Stimulated activated CD4-positive, alpha-beta T cell treated with anti-CD3 and anti-CD28 coated beads, Interleukin-1b, Interleukin-23, amount 100 ng/mL, for 4 hours (primary cell): ENCODE measurements around the gene TNFRSF14.

ENCODE experiments used
- DNase-seq, 2 donors: peaks; one replicate each; pipeline ENCODE4 v3.0.0-alpha.2; 2020; ENCODE audit warnings: low read depth in 2 of 2

The TNFRSF14 gene

DNA sequence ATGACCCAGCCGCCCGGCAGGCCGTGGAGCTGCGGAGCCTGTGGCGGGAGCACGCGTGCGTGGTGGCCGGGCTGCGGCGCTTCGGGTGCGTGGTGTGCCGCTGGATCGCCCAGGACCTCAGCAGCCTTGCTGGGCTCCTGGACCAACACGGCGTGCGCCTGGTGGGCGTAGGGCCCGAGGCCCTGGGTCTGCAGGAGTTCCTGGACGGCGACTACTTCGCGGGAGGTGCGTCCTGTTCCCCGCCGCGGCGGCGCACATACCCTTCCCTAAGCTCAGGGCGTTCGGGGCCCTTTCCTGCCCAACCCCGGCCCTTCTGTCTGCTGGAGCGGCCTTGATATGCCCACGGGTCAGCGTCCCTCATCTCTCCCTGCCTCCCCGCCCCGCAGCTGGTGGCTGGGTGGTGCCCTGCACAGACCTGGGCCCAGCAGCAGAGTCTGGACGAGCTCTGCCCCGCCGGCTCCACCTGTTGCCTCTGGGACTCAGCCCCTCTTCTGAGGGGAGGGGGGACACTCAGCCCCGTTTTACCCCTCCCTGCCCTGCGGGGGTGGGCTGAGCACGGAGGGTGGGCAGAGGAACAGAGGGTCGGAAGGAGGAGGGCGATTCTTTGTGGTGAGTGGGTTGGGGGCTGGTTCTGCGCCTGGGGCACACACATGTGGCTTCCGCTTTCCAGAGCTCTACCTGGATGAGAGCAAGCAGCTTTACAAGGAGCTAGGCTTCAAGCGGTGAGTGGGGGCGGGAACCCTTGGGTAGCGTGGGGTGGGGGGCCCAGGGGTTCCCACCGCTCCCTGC is 31.1 kb downstream of the TNFRSF14 start:
- DNase-seq, result no peak

DNA sequence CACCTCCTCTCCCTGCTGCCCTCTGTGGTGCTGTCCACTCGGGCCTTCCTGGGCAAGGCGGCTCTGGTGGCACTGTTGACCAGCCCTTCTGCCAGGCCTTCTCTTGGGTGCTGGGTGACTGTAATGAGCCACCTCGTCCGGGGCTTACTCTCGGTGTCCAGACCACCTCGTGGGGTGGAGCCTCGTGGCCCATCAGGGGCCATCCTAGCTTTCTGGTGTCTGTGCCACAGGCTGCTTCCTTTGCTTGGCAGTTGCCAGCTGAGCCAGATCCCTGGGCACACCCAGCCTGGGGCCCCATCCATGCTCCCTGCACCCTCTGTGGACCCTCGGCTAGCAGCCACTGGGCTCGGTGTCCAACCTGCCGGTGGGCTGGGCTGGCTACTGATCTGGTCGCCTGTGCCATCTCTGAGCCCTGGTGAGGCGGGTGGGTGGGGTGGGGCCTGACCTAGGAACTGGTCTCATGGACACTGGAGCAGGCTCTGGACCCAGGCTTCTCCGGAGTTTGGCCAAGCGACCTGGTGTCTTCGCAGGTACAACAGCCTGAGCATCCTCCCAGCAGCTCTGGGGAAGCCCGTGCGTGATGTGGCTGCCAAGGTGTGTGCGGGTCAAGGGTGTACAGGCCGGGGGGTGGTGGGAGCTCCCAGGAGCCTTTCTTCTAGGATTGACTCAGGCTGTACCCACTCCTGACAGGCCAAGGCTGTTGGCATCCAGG is 31.8 kb downstream of the TNFRSF14 start:
- no peak for DNase-seq

DNA sequence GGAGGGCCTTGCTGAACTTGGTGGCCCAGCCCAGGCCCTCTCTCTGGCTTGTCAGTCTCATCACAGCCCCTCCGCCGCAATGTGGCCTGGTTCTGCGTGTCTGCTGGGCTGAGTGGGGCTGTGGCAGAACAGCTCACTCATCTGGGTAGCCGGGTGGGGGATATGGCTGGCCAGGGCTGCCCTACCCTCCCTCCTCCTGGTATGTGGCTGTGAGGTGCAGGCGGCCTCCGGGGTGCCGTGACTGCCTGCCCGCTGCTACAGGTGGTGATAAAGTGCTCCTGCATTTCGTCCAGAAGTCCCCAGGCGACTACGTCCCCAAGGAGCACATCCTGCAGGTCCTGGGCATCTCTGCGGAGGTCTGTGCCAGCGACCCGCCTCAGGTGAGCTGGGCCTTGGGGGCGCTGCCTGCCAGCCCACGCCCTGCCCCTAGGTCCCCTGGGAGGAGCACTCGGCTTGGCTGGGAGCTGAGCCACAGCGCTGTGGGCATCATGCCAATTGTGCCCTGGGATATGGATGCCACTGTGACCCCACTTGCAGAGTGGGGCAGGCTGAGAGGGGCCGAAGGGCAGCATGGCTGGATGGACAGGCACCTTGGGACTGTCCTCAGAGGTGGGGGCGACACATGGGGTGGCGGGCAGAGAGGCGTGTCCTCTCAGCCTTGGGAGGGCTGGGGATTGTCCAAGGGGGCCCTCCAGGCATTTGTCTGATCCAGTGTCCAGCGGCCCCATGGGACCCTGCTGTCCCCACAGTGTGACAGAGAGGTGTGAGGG is 32.7 kb downstream of the TNFRSF14 start:
- no peak for DNase-seq

DNA sequence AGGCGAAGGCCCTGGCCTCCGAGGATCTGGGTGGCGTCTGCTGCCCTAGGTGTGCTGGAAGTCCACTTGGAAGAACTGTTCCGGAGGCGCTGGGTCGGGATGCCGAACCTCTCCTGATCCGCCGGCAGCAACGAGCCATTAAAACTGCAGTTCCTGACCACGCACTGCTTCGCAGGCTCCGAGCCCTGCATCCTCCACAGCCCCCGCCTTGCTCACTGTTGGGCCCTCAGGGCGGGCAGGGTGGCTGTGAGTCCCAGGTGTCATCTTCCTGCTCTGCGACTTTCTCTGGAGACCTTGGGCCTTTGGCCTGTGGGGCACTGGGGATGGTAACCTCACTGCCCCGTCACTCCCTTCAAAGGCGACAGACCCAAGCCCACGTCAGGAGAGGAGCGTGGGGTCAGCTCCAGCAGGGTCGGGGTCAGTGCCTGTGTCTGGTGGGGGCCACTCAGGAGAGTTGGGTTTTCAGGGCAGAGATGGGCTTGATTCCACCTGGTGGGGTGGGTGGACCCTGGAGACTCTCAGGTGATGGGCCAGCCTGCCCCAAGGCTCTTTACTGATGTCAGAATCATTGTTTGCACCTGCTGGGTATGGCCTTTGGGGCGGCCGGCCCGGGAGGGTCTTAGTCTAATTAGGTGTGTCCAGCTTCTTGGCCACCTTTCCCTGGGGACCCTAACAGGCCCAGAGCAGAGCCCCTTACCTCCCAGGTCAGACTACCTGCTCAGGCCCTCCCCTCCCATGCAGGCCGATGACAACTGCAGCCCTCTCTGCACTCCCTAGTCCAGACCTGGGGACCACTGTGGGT is 33.5 kb downstream of the TNFRSF14 start:
- no peak for DNase-seq

DNA sequence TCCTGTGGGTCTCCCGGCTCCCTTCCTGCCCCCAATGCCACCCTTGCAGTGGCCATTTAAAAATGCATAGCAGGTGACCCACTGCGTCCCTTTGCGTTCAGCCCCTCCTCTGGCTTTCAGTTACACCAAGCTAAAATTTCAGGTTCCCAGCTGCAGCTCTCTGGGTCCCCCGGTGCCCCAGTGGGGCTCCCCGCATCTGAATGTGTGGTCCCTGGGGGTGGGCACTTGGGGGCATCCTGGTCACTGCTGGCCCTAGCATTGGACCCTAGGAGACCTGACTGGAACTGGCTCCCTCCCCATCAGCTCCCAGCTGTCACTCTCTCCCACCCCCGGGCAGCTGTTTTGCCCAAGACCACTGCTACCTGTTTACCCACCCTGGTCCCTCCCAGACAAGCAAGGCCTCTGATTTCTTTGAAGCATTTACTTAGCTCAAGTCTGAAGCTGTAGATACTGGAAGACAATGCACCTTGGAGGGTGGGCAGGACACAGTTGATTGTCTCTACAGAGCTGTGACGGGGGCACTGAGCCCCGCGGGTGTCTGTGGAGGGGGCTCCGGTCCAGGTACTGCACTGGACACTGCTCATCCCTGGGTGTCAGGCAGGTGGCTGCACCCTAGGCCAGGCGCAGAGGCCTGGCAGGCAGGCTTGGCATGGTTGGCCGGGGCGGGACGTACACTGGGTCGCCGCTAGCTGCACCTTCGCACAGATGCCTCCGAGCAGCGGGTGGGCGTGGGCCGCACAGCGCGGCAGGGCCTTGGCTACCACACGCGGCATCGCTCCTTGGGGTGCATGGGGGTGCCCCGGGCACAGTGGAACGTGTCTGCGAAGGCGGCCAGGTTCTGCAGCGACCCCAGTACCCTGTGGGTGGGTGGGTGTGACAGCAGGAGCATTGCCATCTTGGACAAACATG is 34.3 kb downstream of the TNFRSF14 start:
- DNase-seq, result no peak

DNA sequence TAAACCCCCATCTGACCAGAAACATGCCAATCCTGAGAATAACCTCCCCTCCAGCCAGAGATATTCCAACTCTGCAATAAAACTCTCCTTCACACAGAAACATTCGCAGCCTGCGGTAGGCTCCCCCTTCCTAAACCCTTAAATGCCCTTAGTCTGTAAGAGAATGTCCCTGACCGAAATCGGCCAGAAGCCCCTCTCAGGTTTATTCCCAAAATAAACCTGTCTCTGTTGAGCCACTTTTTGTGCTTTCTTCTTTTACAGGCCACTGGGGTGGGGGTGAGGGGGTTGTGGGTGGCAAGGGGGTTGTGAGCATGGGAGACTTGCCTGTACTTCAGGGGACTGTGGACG is 35.0 kb downstream of the TNFRSF14 start:
- no peak for DNase-seq

DNA sequence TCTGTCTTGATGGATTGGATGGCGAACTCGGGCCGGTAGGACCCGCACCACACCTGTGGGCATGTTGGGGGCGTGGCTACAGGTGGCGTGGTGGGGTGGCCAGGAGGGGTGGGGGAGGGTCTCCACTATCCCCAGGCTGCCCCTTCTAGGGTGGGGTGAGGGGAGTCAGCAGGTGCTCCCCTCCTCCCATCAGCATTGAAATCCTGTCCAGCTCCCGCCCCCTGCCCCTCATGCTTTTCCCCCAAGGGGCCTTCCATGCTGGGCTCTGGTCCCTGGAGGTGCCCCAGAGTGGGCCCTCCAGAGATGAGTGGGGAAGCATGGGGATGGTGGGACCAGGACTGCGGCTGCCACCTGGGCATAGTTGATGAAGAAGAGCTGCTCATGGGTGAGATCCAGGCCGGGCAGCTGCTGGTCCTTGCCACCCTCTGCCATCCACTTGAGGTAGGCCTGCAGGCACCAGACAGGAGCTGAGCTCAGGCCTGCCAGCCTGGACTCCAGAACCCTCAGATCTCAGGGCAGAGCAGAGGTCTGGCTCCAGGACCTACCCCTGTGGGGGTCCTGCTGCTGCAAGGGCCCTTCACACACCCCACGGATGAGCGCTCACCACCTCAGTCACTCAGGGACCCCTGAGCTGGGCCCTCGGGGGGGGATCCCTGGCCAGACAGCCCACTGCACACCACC is 35.5 kb downstream of the TNFRSF14 start:
- no peak for DNase-seq

DNA sequence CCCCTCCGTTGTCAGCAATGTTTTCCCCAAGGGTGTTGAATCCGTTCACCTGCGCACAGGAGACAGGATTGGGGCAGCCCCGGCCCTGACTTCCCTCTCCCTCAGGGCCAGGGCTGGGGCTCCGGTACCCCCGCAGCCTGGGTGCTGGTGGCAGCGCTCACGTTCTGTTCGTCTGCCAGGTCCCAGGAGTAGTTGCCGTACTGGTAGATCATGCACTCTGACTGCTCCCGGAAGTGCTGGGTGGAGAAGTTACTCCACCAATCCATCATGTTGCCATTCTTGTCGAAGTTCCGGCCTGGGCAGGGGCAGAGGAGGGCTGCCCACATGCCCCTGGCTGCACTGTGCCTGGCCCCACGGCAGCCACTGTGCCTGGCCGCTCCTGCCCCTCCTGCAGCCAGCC is 36.5 kb downstream of the TNFRSF14 start:
- no peak for DNase-seq

DNA sequence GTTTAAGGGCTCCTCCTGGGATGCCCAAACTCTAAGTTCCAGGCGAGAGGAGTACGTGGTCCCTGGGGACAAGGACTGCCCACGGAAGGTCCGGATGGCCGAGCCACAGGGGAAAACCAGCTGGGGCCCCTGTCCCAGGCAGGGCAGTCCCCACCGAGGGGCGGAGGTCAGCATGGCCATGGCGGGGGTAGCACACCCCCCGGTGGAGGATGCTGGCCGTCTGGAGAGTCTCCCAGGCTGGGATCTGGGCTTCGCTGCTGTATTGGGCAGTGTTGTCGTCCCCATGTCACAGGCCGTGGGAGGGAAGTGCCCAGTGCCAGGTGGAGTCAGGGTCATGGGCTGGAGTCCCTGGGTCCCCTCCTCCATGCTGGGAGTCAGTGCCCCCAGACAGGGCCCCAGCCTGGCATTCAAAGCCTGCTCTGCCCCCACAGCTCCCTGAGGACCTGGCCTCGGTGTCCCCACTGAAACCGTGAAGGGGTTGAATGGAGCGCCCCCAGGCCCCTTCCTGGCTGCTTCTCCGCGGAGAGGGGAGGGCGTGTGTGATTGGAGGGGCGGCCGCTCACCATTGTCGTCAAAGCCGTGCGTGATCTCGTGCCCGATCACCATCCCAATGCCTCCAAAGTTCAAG is 37.2 kb downstream of the TNFRSF14 start:
- DNase-seq, result no peak

DNA sequence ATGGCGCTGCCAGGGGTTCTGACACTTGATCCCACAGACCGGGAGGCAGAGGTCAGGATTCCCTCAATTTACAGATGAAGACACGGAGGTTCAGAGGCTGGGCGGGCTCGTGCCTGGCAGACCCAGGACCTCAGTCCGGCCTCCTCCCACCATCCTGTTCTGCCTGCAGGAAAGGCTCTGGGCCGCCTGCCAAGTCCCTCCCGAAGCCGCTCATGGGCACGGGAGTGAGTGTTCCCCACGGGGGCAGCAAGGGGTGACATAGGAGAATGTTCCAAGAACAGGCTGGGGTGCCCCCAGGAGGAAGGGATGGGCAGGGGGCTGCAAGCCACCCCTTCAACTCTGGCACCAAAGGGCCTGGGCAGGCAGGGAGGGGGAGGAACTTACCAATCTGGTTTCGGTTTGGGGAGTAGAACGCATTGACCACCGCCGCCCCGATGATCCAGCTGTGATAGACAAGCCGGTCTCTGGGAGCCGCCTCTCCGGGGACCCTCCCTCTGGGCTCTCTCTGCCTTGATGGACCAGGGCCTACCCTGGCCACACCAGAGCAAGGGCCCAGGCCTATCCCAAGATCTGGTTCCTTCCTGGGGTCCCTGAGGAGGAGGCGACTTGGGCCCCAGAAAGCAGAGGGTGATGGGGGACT is 38.0 kb downstream of the TNFRSF14 start:
- DNase-seq, result no peak

DNA sequence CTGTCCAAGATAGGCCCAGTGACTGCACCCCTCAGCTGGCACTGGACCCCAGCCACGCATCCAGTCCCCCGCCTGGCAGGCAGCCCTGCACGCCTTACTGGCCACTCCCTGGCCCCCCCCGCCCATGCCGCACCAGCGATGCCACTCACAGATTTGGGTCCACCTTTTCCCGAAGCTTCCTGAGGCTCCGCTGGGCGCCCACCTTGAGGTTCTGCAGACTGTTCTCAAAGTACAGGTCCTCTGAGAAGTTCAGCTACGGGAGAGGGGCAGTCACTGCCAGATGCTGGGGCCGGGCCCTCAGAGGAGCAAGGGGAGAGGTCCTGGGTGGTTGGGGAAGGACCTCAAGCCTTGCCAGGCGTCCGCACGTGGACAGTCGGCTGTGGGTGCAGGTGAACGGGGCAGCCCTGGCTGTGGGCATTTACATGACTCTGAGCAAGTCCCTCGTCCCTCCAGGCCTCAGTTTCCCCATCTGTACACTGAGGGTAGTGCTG is 38.5 kb downstream of the TNFRSF14 start:
- no peak for DNase-seq

DNA sequence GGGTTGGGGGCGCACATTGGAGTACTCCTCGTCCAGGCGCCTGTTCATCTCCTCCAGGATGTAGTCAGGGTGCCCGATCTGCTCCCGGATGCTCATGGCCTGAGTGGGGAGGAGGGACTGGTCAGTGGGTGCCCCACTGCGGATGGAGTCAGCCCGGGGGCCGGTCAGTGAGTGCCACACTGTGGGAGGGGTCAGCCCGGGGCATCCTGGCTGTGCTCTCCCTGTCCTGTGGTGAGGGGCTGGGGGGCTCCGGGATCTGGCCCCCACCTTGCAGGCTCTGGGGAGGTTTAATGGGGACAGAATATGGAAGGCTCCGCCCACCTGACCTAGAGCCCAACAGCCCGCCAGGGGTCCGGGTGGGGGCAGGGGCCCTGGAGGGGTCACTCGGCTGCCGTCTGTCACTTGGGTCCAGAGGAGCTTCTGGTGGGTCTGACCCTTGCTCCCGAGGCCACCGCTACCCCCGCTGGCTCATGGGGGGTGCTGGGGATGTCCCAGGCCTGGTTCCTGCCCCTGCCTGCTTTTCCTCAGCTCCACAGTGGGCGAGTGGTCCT is 39.2 kb downstream of the TNFRSF14 start:
- no peak for DNase-seq

DNA sequence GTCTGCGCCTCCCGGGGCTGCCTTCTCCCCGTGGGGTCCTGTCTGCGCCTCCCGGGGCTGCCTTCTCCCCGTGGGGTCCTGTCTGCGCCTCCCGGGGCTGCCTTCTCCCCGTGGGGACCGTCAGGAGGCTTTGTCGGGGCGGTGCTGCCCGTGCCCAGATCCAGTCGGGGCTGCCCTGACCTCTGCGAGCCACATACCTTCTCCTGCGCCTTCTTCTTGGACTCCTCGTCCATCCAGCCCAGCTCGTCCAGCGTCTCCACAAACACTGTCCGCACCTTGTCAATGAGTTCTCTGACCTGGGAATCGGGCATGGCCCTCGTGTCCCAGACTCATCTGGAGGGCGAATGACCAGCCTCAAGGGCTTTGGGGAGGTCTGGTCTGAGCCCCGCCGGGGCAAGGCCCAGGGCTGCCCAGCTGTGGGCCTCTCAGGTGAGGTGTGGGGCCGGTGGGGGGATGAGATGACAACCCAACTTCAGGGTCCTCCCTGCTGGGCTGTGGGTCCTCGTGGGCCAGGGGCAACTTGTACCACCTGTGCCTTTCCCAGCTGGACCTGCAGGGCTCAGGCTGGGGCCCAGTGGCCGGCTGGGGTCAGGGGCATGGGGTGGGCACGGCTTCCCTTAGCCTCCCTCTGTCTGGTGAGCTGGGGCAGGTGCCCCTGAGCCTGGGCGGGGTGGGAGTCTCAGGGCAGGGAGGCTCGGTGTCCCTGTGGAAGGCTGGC is 39.8 kb downstream of the TNFRSF14 start:
- DNase-seq, result no peak

DNA sequence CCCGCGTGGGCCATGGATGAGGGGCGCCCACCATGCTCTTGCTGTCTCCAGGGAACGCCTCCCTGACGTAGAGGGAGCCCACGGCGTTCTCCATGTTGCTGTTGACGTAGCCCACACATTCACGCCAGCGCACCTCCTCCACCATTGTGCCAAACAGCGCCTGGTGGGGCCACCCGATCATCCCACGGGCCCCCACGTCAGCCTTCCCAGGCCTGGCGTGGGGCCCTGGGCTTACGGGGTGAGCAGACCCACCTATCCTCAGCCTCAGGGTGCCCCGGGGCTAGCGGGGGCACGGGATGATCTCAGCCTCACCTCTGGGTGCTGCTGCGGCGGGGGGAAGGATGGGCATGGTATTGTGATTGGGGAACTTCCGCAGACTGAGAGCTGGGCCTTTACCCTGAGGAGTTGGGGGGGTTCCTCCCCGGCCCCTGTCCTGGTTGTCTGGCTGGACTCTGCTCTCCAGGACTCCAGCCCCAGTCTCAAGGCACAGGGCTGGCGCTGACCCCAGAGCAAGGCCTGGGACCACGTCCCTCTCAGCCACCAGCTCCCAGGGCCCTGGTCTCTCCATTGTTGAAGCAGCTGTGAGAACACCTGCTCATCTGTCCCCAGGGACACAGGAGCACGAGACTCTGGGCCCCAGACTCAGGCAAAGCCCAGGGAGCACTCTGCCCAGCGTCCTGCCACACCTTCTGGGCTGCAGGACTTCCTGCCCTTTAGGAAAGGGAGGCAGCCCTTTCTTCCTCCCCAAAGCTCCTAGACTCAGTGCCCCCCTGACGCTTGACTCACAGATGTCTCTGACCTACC is 40.6 kb downstream of the TNFRSF14 start:
- DNase-seq, result no peak

DNA sequence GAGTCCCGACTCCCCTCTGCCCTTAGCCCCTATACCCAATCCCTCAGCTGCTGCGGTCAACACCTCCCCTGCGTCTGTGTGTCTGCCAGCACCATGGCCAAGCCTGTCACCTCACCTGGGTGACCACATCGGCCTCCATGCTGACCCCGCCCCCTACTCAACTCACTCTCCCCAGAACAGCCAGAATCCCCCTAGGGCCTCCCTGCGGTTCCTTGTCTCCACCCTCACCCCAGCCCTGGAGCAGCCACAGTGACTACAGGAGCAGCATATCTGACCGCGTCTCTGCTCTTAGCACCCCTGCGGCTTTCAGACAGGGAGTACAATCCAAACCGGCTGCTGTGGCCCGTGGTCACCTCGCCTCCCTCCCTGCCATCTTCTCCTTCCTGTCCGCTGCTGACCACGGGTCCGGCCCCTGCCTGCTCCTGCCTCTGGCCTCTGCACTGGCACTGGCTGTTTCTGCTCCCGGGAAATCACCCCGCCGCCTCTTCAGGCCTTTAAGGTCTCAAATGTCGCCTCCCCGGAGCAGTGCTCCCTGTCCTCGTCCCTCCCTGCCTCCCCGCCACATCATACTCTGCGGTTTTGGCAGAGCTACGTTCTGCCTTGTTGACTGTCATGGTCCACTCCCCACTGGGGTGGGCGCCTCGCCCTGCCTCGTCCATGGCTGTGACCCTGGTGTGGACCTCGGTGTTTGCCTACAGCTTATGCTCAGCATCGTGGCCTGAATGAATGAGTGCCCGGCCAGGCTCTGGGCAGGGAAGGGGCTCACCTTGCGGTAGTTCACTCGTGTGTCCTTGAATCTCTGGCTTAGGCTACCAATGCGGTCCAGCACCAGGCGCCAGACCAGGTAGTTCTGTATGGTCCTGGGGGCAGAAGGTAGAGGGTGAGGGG is 41.5 kb downstream of the TNFRSF14 start:
- DNase-seq, result no peak

DNA sequence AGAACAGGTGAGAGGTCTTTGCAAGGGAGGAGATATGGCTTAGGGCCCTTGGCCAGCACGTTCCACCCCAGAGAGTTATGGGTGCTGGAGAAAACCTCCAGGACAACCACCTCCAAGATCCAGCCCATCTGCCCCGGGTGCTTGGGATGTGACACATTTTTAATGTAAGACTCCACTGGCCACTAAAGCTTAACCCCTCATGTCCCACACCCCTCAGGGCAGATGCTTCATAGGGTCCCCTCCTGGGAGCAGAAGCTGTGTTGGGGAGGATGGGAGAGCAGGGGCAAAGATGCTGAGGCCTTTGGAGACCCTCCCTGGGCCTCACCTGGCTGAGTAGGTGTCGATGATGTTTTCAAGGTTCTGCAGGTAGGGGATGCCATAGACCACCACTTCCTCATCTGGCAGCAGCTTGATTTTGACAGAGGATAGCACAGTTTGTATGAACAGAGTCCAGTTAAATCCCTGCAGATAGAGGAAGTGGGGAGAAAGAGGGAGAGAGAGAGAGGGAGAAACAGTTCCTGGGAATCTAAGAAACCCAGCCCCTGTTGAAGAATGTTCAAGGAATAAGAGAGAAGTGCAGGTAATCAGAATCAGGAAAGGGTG is 42.3 kb downstream of the TNFRSF14 start:
- DNase-seq, result no peak
